K562 (cell line): ENCODE measurements around the gene BOLA3. TPM values are rescaled to one million over a fixed set of nuclear protein-coding genes. Genes with fewer than 3 reads are reported as not detected.

ENCODE experiments used
- ZBED1 ChIP-seq: IDR thresholded peaks from 2 replicates; pipeline ENCODE4 v1.6.1; 2014
- ZNF592 ChIP-seq: fragments of 450-650 bp; IDR thresholded peaks from 2 replicates; pipeline ENCODE4 v1.6.1; 2017; ENCODE audit warnings: antibody characterized with exemption, mild to moderate bottlenecking
- ZNF609 ChIP-seq: sonication (generic); formaldehyde crosslinking; IDR thresholded peaks from 2 replicates; pipeline ENCODE4 v1.8.1; 2023; ENCODE audit warnings: missing genetic modification reagents, mild to moderate bottlenecking, borderline replicate concordance
- polyA plus RNA-seq, 8 experiments: library from polyadenylated mRNA; depleted of rRNA in 4 of 8; stranded (reverse) in 5 of 8; unstranded in 3 of 8; fragments of >200 nt; fragmentation: Nextera tagmentation in 2 of 8; fragmentation: Illumina TruSeq in 1 of 8; extraction: Ambion mirVana in 2 of 8; extraction: Trizol in 1 of 8; gene quantifications; 2 replicates each; pipeline versions ENCODE4 v1.2.1 to v1.2.3, GENCODE V29; 2011 to 2014; ENCODE audit warnings: inconsistent platforms in 1 of 8, missing spikeins in 1 of 8
- total RNA-seq, 7 experiments: library from RNA; depleted of rRNA in 6 of 7; stranded (reverse); fragments of >200 nt in 6 of 7; fragmentation: Illumina TruSeq in 2 of 7; extraction: Trizol in 2 of 7; gene quantifications; 2 replicates each; pipeline versions ENCODE4 v1.2.1 to v1.2.3, GENCODE V29; 2011 to 2021; ENCODE audit warnings: low replicate concordance in 1 of 7

Gene BOLA3
- total and polyA plus RNA-seq, 9 of the 15 experiments (the other 6 are each of a cell fraction or from before 2014, with no cell fraction given): 149 to 619 (median 255) TPM

- no peak for TF ChIP-seq ZNF609 (CRISPR knock-in tag)
- TF ChIP-seq ZNF592: no peak; the same call in 1 of the 2 replicates
- TF ChIP-seq ZBED1: no peak
Observed at GRCh38 chr2:74178211-74179062, 30.7 kb upstream of the BOLA3 start, which contains the start of gene MOB1A (continued).
